ENCODE measurements around the gene TMEM30B. TPM values are rescaled to one million over a fixed set of nuclear protein-coding genes. Genes with fewer than 3 reads are reported as not detected.

TMEM30B gene
- total RNA-seq, 4 donors from 2014 or later: 2.0 to 3.4 (median 2.8) TPM

DNA sequence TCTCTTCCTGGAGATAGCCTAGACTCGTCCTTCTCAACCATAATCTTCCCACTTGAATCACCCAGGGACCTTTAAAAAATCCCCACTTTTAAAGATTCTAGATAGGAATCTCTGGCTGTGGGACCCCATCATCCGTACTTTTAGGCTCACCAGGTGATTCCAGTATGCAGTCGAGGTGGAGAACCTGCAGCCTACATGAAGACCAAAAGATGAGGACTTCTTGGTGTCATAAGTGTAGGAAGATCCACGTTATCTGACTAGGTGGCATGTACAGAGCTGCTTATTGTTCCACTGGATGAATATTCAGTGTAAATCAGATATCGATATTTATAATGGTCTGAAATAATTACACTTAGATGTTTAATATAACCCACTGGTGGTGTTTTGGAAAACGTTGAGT is 42.8 kb upstream of the TMEM30B start:
- TF ChIP-seq, protein P1, sequence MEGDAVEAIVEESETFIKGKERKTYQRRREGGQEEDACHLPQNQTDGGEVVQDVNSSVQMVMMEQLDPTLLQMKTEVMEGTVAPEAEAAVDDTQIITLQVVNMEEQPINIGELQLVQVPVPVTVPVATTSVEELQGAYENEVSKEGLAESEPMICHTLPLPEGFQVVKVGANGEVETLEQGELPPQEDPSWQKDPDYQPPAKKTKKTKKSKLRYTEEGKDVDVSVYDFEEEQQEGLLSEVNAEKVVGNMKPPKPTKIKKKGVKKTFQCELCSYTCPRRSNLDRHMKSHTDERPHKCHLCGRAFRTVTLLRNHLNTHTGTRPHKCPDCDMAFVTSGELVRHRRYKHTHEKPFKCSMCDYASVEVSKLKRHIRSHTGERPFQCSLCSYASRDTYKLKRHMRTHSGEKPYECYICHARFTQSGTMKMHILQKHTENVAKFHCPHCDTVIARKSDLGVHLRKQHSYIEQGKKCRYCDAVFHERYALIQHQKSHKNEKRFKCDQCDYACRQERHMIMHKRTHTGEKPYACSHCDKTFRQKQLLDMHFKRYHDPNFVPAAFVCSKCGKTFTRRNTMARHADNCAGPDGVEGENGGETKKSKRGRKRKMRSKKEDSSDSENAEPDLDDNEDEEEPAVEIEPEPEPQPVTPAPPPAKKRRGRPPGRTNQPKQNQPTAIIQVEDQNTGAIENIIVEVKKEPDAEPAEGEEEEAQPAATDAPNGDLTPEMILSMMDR (IDR thresholded peaks at IDR 0.05; ENCODE audit: low read depth): no peak

DNA sequence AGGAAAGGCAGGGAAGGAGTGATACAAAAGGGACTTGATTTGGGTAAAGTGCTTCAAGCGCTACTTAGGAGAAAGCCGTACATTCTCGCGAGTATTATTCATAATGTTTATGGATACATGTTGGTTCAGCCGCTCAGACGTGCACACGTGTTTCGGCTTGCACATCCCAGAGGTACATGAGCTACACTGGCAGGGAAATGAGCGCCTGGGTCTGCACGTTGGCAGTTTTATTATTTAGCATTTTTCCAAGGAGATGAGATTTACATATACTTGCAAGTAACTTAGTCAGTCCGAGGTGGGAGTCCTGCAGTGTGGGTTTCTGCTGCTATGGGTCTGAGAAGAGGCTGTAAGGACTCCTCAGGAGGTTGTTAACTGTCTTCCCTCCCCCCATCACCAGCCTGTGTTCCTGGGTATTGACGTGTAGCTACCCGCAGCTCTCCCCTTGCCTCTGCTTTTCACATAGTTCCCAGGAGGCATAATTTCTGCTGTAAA is 41.7 kb upstream of the TMEM30B start:
- TF ChIP-seq, protein P1 (IDR thresholded peaks at IDR 0.05; ENCODE audit: low read depth): no peak

DNA sequence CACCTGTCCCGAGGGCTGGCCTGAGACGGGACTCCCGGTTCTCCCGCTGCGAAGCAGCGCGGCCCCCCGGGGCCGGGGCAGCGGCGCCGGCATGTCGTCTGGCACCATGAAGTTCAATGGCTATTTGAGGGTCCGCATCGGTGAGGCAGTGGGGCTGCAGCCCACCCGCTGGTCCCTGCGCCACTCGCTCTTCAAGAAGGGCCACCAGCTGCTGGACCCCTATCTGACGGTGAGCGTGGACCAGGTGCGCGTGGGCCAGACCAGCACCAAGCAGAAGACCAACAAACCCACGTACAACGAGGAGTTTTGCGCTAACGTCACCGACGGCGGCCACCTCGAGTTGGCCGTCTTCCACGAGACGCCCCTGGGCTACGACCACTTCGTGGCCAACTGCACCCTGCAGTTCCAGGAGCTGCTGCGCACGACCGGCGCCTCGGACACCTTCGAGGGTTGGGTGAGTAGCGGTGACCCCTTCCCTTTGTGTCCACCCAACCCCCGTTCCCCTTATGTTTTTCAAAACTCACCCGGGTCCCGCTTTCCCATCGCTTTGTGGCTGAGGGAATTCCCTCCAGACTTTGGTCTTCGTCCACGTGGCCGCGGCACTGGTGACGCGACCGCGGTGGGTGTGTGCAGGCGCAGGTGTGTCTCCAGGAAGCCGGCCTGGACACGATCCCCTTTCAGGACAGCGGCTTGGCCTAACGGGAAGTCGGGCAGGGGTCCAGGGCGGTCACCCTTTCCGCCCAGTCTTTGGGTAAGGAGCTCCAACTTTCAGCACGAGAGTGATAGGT is 41.1 kb upstream of the TMEM30B start:
- TF ChIP-seq, protein P1 (IDR thresholded peaks at IDR 0.05; ENCODE audit: low read depth): no peak

DNA sequence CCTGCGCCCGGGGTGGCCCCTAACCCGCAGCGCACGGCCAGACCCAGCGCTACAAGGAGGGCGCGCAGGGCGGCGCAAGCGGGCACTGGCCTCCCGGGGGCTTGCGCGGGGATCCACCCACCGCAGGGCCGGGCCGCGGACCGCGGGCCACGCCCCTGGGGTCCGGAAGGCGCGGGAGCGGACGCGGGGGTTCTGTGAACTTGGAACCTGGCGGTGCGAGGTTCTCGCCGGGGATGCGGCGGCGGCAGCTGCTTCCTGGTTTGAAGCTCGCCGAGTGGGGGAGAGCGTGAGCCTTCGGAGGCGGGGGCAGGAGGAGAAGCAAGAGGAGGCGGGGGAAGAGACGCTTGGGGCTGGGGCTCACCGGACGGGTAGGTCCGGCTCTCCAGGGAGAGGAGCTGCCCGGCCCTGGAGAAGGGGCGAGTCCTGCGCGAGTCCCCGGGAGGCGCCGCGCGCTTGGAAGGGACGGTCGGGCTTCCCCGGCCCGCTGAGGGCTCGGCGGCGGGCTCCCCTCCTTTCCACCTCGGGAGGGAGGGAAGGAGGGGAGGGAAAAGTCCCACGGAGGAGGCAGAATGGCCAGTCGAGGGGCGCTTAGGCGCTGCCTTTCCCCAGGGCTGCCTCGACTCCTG is 40.4 kb upstream of the TMEM30B start, which contains the start of gene PRKCH:
Gene PRKCH, plus strand, starts transcription at position 195 of the 626 bp plus-strand sequence. CDS start 523 bp downstream, outside the sequence.
- TF ChIP-seq, protein P1 (IDR thresholded peaks at IDR 0.05; ENCODE audit: low read depth): no peak

DNA sequence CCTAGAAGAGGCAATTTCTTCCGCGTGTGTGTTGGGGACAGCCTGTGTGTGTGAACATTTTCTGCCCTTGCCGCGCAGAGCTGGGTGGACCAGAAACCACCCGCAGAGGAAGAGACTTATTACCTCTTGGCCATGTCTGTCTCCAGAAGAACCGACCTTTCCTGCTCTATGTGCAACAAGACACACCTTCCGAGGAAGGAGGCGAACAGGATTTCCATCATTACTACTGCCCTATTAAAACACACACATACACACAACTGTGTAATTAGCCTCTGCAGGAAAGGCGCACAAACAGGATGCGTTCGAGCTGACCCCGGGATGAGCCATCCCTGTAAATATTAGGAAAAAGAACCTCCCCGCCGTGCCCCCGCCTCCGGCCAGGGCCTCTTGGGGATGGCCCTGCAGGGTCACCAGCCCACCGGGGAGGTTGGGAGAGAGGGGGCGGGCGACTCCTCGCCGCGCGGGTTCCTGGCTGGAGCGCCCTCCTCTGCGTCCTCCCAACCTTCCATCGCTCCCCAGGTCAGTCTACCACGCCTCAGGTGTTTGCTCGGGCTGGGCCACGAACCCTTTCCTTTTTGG is 39.8 kb upstream of the TMEM30B start:
- TF ChIP-seq, protein P1 (IDR thresholded peaks at IDR 0.05; ENCODE audit: low read depth): no peak

DNA sequence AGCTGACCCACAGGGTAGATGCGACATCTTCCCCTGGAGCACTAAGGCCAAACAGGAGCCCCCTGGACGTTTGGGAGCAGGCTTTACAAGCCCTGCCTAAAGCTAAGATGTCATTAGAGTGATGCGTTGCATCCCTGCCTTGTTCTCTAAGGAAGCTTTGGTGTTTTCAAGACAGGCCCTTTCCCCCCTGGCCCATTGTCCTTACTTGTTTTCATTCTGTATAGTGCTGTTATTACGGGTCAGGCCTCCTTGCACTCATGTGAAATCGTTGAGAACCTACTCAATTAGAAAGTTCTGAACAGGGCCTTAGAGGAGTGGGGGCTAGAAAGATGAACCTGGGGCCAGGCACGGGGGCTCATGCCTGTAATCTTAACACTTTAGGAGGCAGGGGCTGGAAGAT is 38.6 kb upstream of the TMEM30B start:
- TF ChIP-seq, protein P1 (IDR thresholded peaks at IDR 0.05; ENCODE audit: low read depth): no peak

DNA sequence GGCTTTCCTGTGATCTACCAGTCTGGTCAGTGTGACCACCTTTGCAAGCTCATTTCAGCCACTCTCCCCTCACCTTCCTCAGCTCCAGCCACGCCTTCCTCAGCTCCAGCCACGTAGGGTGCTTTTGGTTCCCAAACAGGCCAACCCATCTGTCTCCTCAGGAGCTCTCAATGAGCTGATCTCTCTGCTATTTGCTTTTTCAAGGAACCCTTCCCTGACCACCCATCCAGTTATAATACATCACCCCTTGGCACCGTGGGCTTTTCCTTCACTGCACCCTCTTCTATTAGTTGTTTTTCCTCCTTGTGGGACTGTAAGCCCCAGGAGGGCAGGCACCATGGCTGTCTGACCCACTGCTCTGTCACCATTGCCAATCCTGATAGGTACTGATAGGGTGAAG is 37.9 kb upstream of the TMEM30B start:
- TF ChIP-seq, protein P1 (IDR thresholded peaks at IDR 0.05; ENCODE audit: low read depth): no peak

Measured in subcutaneous adipose tissue (tissue), 4 donors.